Erythroblast (primary cell): ENCODE results near the gene RMRP.

Experiments used
- DNase-seq, 2 experiments: peaks; one replicate each; lab custom pipeline; 2025; lab: John Stamatoyannopoulos, UW
- GATA1 ChIP-seq: IDR thresholded peaks from 2 replicates; pipeline ENCODE4 v1.6.1; 2011; ENCODE audit warnings: low read depth, mild to moderate bottlenecking, control low read depth, low read length, moderate library complexity
- POLR2A ChIP-seq: IDR thresholded peaks from 2 replicates; pipeline ENCODE4 v1.6.1; 2011; ENCODE audit warnings: mild to moderate bottlenecking, low read length

Gene RMRP

GRCh38 chr9:35657546-35658136 lies at the start of gene RMRP:
TSS of gene RMRP (minus strand) at chr9:35658019.
- DNase-seq, result peak; percentile 95
- TF ChIP-seq GATA1 (no peak), POLR2A (no peak)

GRCh38 chr9:35706951-35707350 lies 49.1 kb upstream of the RMRP start:
- TF ChIP-seq POLR2A (no peak), GATA1 (no peak)
- DNase-seq, result no peak

- TF ChIP-seq GATA1, result no peak
- TF ChIP-seq POLR2A, result no peak
- no peak for DNase-seq
Measured at GRCh38 chr9:35705836-35706430, 48.1 kb upstream of the RMRP start.

GRCh38 chr9:35705372-35705771 lies 47.6 kb upstream of the RMRP start:
- DNase-seq, result no peak
- TF ChIP-seq GATA1 (no peak), POLR2A (no peak)

DNA sequence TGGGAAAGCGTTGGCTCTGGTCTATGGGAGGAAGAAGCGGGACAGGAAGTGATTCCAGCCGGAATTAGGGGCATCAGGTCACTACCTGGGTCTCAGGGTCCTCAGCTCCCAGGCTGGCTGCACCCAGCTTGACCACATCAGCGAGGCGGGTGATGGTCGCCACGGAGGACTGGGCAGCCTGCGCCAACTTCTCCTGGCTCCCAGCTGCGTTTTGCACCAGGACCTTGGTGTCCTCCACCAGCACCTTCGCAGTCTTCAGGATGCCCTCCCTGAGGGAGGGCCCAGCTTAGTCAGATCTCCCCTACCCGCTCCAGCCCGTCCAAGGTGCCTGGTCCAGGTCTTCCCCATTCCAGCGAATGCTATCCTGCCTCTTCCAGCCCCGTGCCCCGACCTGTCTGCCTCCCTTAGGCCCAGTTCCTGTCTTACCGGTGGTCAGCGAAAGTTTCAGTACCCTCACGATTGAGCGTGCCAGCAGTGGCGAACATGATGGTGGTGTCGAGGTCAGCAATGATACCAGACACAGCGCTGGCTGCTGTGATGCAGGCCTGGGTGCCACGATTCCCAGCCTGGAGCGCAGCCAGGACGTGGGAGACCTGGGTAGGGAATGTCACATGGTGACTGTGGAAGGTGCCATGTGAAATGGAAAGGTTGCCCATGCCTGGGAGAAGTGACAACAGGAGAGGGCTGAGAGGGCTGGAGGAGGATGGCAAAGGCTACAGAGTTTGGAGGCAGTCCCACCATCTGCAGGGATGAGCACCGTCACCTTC lies 46.3 kb upstream of the RMRP start:
- DNase-seq, result no peak
- no peak for TF ChIP-seq GATA1
- TF ChIP-seq POLR2A, result no peak

GRCh38 chr9:35702696-35703095 lies 44.9 kb upstream of the RMRP start:
- TF ChIP-seq POLR2A (no peak), GATA1 (no peak)
- DNase-seq, result no peak

DNA sequence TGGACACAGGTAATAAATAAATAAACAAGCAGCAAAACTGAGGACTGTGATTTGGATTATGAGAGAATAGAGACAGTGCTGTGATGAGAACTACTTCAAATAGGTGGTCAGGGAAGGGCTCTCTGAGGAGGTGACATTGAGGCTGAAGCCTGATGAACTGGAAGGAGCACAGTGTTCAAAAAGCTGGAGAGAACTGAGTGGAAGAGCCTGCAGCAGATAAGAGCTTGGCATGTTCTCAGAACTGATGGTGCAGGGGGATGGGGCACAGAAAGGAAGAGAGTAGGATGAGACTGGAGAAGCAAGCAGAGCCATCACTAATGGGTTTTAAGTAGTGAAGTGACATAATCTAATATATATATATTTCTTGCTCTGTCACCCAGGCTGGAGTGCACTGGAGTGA lies 43.1 kb upstream of the RMRP start:
- DNase-seq, result no peak
- no peak for TF ChIP-seq POLR2A
- no peak for TF ChIP-seq GATA1

DNA sequence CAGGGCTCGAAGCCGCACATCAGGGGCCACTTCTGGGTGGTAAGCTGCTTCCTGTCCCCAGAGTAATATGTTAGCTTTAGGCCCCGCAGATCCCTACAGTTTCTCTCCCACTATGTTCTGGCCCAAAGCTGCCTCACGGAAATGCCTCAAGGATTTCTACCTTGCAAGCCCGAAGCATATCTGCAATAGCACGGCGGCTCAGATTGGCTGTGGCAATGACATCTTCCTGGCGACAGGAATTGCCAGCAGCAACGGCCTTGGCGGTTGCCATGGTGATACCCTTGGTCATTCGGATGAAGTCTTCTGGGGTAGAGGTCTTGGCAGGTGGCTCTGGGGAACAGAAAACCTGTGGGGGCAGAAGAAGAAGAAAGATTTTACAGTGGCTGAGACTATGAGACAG lies 42.2 kb upstream of the RMRP start:
- TF ChIP-seq GATA1 (no peak), POLR2A (no peak)

DNA sequence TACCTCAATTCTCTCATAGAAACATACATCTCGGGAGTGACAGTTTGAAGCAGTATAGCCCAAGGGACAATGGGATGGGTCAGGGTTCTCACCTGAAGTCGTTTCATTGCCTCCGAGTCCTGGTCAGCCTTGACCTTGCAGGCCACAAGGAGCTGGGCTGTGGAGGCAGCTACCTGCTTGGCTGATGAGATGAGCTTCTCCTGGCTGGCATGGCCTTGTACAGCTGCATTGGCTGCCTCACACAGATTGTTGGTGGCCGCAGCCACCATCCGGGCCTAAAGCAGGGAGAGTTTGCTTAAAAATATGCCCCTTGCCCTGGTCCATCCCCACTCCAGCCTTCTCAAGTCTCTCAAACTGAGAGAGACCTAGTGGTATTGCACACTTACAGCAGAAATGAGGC lies 40.4 kb upstream of the RMRP start:
- no peak for DNase-seq
- no peak for TF ChIP-seq GATA1
- TF ChIP-seq POLR2A, result no peak

More for the DNA sequence above, 42.2 kb upstream of the RMRP start:
- DNase-seq, result no peak

- TF ChIP-seq POLR2A, result no peak
- TF ChIP-seq GATA1, result no peak
- no peak for DNase-seq
Measured at GRCh38 chr9:35697486-35697885, 39.7 kb upstream of the RMRP start.

DNA sequence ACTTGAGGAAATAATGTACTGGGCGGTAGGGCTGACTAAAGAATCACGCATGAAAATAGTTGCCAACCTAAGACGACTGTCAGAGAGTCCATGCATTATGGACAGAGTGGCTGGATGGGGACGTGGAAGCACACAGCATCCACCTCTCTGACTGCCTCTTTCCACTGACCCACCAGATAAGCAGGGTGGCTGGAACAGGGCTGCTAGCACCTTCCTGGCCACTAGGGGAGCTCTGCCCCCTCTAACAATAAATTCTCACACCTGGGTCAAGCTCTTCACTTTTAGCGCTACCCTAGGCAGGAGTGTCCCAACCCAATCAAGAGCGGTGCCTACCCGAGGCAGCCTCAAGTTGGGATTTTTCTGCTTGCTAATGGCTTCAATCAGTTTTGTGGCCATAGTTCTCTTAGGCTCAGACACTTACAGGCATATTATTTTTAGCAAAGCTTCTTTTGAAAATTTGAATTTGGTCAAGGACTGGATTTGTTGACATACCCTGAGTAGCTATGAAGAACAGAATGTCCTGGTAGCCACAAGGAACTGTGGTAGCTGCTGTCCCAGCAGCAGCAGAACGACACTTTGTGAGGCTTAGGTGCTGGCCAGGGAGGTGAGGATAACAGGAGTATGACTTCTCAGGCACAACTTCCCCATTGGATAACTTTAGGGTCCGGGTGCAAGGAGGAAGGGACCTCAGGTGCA lies 38.8 kb upstream of the RMRP start:
- TF ChIP-seq GATA1, result no peak
- no peak for TF ChIP-seq POLR2A
- peak; percentile 64 to 76 for DNase-seq

GRCh38 chr9:35695943-35696401 lies 38.2 kb upstream of the RMRP start:
- TF ChIP-seq GATA1 (no peak), POLR2A (no peak)
- no peak for DNase-seq

- no peak for DNase-seq
- no peak for TF ChIP-seq GATA1
- no peak for TF ChIP-seq POLR2A
Measured at GRCh38 chr9:35691757-35692301, 34.0 kb upstream of the RMRP start.

DNA sequence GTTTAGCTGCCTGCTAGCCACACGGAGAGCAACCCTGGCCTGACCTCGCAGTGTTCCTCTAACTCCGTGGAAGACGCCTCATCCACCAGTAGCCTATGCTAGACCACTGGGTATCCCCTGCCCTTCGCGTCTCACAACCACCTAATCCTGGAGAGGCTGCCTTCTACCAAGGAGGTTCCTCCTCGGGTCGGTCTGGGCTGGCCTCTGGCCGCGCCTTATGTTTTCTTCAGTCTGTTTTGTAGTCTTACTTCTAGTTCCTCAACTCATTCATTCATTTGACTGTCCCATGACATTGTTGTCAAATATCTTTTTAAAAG lies 33.5 kb upstream of the RMRP start:
- TF ChIP-seq GATA1, result no peak
- no peak for TF ChIP-seq POLR2A
- DNase-seq, result no peak
